AG09309 (cell line): ENCODE measurements around the gene PAXX.

Source experiments
- DNase-seq: peaks from one replicate; pipeline ENCODE4 v3.0.0-alpha.2; 2010; ENCODE audit warnings: low read depth
- H3K4me3 ChIP-seq: 2 replicates; pipeline ENCODE4 v1.5.1; 2011; ENCODE audit warnings: mild to moderate bottlenecking, low read depth, low read length, moderate library complexity; ENCODE audit not compliant: control insufficient read depth
- TF ChIP-seq, protein P1 (sequence below): IDR thresholded peaks from 2 replicates; pipeline ENCODE4 v1.5.1; 2011; ENCODE audit warnings: mild to moderate bottlenecking, low read depth, low read length, inconsistent platforms; ENCODE audit not compliant: insufficient read depth, control insufficient read depth; ENCODE audit errors: missing control alignments

PAXX gene

DNA sequence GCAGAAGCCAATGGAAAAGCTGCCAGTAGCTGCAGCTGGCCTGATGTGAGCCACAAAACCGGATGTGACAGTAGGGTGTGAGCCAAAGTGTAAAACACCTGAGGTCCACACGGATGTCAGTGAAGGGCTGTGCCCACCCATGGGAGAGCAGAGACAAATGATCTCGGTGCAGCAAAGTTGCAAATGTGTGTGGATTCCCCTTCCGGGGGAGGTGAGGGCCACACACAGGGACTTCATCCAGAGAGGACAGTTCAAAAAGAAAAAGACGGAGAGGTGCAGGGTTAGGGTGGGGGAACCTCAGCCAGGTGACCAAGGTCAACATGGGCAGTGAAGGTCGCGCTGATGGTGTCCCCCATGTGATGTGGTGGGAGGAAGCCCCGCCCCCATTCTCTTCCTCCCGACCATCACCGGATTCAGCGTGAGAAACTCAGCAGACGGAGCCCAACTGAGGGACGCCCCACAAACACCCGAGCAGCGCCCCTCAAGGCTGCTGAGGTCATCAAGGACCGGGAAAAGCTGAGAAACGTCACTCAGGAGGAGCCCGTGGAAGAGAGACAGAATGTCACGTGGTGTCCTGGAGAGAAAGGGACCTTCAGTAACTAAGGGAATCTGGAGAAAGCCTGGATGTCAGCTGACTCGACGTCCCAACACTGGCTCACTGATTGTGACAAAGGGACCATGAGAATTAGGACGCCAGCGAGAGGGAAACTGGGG is 26.3 kb upstream of the PAXX start:
- DNase-seq, result no peak
- no peak overlapping the region for H3K4me3 ChIP-seq
- TF ChIP-seq, protein P1, sequence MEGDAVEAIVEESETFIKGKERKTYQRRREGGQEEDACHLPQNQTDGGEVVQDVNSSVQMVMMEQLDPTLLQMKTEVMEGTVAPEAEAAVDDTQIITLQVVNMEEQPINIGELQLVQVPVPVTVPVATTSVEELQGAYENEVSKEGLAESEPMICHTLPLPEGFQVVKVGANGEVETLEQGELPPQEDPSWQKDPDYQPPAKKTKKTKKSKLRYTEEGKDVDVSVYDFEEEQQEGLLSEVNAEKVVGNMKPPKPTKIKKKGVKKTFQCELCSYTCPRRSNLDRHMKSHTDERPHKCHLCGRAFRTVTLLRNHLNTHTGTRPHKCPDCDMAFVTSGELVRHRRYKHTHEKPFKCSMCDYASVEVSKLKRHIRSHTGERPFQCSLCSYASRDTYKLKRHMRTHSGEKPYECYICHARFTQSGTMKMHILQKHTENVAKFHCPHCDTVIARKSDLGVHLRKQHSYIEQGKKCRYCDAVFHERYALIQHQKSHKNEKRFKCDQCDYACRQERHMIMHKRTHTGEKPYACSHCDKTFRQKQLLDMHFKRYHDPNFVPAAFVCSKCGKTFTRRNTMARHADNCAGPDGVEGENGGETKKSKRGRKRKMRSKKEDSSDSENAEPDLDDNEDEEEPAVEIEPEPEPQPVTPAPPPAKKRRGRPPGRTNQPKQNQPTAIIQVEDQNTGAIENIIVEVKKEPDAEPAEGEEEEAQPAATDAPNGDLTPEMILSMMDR, result no peak

DNA sequence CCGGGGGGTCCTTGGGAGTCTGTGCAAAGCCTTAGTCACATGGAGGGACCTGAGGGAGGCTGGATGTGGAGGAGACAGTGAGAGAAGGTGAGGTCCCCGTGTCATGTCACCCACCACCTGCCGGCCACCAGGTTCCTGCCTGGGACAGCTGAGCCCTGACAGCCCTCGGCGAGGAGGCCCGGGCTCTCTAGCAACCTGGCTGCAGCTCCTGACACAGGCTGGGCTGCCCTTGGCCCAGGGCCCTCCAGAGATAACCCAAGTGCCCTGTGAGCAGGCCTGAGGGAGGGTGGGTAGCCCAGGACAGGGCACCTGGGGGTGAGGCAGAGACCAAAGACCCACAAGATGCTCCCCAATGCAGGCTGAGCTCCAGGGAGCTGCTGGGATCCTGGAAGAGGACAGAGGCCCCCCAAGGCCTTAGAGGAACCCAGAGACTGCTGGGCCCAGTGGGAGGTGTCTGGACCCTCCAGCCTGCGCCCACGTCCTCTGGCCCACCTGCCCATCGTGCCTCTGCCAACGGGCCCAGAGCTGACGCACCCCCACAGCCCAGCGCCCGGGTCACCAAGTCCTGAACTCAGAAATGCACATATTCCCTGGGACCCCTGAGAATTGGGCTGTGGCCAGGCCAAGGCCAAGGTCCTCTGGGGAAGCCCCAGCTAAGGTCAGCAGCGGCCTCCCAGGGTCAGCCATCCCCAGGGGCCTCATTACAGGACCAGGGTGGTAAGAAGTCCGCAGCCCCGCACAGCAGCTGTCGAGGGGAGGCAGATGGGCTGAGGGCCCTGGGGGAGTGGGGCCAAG is 23.7 kb upstream of the PAXX start:
- no peak overlapping the region for H3K4me3 ChIP-seq
- no peak for DNase-seq
- TF ChIP-seq, protein P1, result no peak

DNA sequence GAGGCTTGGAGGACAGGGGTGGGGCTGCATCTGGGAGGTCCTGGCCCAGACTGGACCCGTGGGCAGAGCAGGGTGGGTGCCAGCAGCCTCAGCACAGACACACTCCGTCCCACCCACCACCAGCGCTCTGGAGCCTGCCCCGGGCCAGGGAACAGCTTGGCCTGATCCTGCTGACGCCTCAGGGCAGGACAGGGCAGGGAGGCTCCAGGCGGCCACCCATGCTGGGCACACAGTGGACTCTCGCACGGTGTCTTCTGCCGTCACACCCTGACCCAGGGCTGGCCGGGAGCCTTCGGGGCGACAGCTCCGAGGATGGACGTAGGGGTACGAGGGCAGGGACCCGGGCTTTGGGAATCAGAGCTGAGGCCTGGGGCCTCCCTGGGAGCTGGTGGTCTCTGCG is 23.1 kb upstream of the PAXX start:
- TF ChIP-seq, protein P1, result no peak
- no peak for DNase-seq
- H3K4me3 ChIP-seq, result no peak overlapping the region

DNA sequence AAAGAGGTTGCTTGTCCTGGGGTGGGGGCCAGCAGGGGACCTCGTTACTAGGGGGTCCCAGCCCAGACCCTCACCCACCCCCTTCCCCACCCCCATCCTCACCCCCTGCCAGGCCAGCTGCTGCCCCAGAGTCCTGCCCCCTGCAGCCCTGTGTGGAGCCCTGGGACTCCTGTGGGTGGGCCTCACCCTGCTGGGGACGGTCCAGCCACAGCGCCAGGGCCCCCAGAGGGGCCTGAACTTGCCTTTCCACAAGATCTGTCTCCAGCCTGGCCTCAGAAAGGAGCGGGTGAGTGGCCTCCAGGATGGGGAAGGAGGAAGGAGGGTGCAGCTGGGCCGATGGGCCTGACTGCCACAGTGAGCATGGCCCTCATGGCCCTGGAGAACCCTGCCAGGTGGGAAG is 22.4 kb upstream of the PAXX start:
- TF ChIP-seq, protein P1, result no peak
- no peak overlapping the region for H3K4me3 ChIP-seq
- DNase-seq, result no peak

DNA sequence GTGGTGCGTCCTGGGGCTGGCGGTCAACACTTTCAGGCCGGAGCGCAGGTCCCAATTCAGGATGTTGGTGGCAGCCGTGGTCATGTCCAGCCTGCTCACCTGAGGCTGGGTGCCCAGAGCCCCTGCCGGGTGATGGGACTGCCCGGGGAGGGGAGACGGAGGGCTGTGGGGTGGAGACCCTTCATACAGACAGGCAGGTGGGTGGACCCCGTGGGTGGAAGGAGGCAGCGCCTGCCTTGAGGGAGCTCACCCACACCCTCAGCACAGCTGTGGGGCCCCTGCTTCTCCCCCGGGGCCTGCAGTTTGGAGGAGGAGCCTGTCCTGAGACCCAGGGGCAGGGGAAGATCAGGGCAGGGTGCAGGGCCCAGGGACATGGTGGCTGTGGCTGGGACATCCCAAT is 21.9 kb upstream of the PAXX start:
- H3K4me3 ChIP-seq, result no peak overlapping the region
- DNase-seq, result no peak
- TF ChIP-seq, protein P1, result no peak

DNA sequence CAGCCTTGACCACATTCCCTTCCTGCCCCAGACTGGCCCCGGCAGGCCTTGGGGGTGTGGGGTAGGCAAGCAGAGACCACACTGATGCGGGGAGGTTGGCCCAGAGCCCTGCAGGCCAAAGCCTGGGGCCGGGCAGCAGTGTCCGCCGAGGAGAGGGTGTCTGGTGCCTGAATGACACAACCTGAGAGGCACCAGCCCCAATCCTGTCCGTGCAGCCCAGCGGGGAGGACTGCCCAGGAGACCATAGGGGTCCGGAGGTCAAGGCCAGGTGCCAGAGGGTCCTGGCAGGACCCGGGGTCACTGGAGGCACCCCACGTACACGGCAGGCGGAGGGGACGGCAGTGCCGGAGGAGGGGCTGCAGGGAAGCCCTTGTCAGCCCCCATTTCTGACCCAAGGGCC is 20.5 kb upstream of the PAXX start:
- no peak for DNase-seq
- TF ChIP-seq, protein P1, result no peak
- H3K4me3 ChIP-seq, result no peak overlapping the region
